ENCODE measurements around the gene ERICH6B. TPM values are rescaled to one million over a fixed set of nuclear protein-coding genes. Genes with fewer than 3 reads are reported as not detected.

Gene ERICH6B
- polyA plus RNA-seq, 4 donors, result 1.6 TPM; not detected in 3

- WGBS, 3 donors, result 52 to 55% (median 52%) methylated on average over 3 of the region's 3 CpGs
- H3K36me3 ChIP-seq (ENCODE audit: control insufficient read depth in 3 of 3, insufficient read depth in 2 of 3, low read depth in 1 of 3, low read length in 3 of 3), result no peaks in the 10 kb centered on the region
- FAIRE-seq (no peak), DNase-seq (no peak)
- peaks cover 0 to 5% (median under 1%) of the 10 kb centered on the region in 3 donors for H3K27me3 ChIP-seq (ENCODE audit: control insufficient read depth in 3 of 3, insufficient read depth in 3 of 3, low read length in 3 of 3)
- H3K4me1 ChIP-seq (ENCODE audit: control insufficient read depth in 3 of 3, insufficient read depth in 2 of 3, low read depth in 1 of 3, low read length in 2 of 3), result no peaks in the 10 kb centered on the region
- no peak overlapping the region for H3K27ac ChIP-seq (ENCODE audit: low read depth in 1 of 3, low read length in 2 of 3)
- H3K9me3 ChIP-seq (ENCODE audit: control insufficient read depth in 2 of 2, insufficient read depth in 1 of 2, low read depth in 1 of 2, low read length in 1 of 2), result no peaks in the 10 kb centered on the region
- H3K4me3 ChIP-seq (ENCODE audit: low read depth in 1 of 3, low read length in 3 of 3), result no peak overlapping the region
Measured at GRCh38 chr13:45607931-45608330, 7.6 kb downstream of the ERICH6B start.

- DNase-seq (no peak), FAIRE-seq (no peak)
- Histone ChIP-seq H3K9me3 (ENCODE audit: control insufficient read depth in 2 of 2, insufficient read depth in 1 of 2, low read depth in 1 of 2, low read length in 1 of 2) (no peaks in the 10 kb centered on the region), H3K36me3 (ENCODE audit: control insufficient read depth in 3 of 3, insufficient read depth in 2 of 3, low read depth in 1 of 3, low read length in 3 of 3) (no peaks in the 10 kb centered on the region), H3K4me1 (ENCODE audit: control insufficient read depth in 3 of 3, insufficient read depth in 2 of 3, low read depth in 1 of 3, low read length in 2 of 3) (no peaks in the 10 kb centered on the region), H3K27ac (ENCODE audit: low read depth in 1 of 3, low read length in 2 of 3) (no peak overlapping the region), H3K4me3 (ENCODE audit: low read depth in 1 of 3, low read length in 3 of 3) (no peak overlapping the region), H3K27me3 (ENCODE audit: control insufficient read depth in 3 of 3, insufficient read depth in 3 of 3, low read length in 3 of 3) (no peaks in the 10 kb centered on the region)
- 54 to 61% (median 54%) methylated on average over 4 of the region's 4 CpGs for whole genome bisulfite sequencing, 3 donors
Measured at GRCh38 chr13:45604892-45605291, 10.6 kb downstream of the ERICH6B start.

- Histone ChIP-seq H3K27ac (ENCODE audit: low read depth in 1 of 3, low read length in 2 of 3) (no peak overlapping the region), H3K9me3 (ENCODE audit: control insufficient read depth in 2 of 2, insufficient read depth in 1 of 2, low read depth in 1 of 2, low read length in 1 of 2) (no peaks in the 10 kb centered on the region), H3K4me1 (ENCODE audit: control insufficient read depth in 3 of 3, insufficient read depth in 2 of 3, low read depth in 1 of 3, low read length in 2 of 3) (no peaks in the 10 kb centered on the region), H3K36me3 (ENCODE audit: control insufficient read depth in 3 of 3, insufficient read depth in 2 of 3, low read depth in 1 of 3, low read length in 3 of 3) (no peaks in the 10 kb centered on the region), H3K4me3 (ENCODE audit: low read depth in 1 of 3, low read length in 3 of 3) (no peak overlapping the region), H3K27me3 (ENCODE audit: control insufficient read depth in 3 of 3, insufficient read depth in 3 of 3, low read length in 3 of 3) (peaks cover 0 to 3% (median 0%) of the 10 kb centered on the region in 3 donors)
- no peak for FAIRE-seq
- WGBS, 3 donors, result 82 to 89% (median 85%) methylated on average over 4 of the region's 4 CpGs
- DNase-seq, result no peak
Measured at GRCh38 chr13:45603338-45603737, 12.2 kb downstream of the ERICH6B start.

- WGBS, 3 donors, result 48 to 55% (median 53%) methylated on average over 4 of the region's 4 CpGs
- no peaks in the 10 kb centered on the region for H3K36me3 ChIP-seq (ENCODE audit: control insufficient read depth in 3 of 3, insufficient read depth in 2 of 3, low read depth in 1 of 3, low read length in 3 of 3)
- no peak for FAIRE-seq
Measured at GRCh38 chr13:45602183-45603170, 13.1 kb downstream of the ERICH6B start.

GRCh38 chr13:45601680-45602079 lies 13.9 kb downstream of the ERICH6B start:
- no peak overlapping the region for H3K27ac ChIP-seq (ENCODE audit: low read depth in 1 of 3, low read length in 2 of 3)
- H3K9me3 ChIP-seq (ENCODE audit: control insufficient read depth in 2 of 2, insufficient read depth in 1 of 2, low read depth in 1 of 2, low read length in 1 of 2), result no peaks in the 10 kb centered on the region
- H3K4me1 ChIP-seq (ENCODE audit: control insufficient read depth in 3 of 3, insufficient read depth in 2 of 3, low read depth in 1 of 3, low read length in 2 of 3), result no peaks in the 10 kb centered on the region
- peaks cover 0 to 4% (median 0%) of the 10 kb centered on the region in 3 donors for H3K27me3 ChIP-seq (ENCODE audit: control insufficient read depth in 3 of 3, insufficient read depth in 3 of 3, low read length in 3 of 3)
- FAIRE-seq (no peak), DNase-seq (no peak)
- H3K36me3 ChIP-seq (ENCODE audit: control insufficient read depth in 3 of 3, insufficient read depth in 2 of 3, low read depth in 1 of 3, low read length in 3 of 3), result no peaks in the 10 kb centered on the region
- H3K4me3 ChIP-seq (ENCODE audit: low read depth in 1 of 3, low read length in 3 of 3), result no peak overlapping the region
- WGBS, 3 donors, result 86 to 97% (median 89%) methylated on average over 2 of the region's 2 CpGs

More at GRCh38 chr13:45602183-45603170, 13.1 kb downstream of the ERICH6B start:
- no peaks in the 10 kb centered on the region for H3K9me3 ChIP-seq (ENCODE audit: control insufficient read depth in 2 of 2, insufficient read depth in 1 of 2, low read depth in 1 of 2, low read length in 1 of 2)
- DNase-seq, result no peak
- H3K27ac ChIP-seq (ENCODE audit: low read depth in 1 of 3, low read length in 2 of 3), result no peak overlapping the region
- no peaks in the 10 kb centered on the region for H3K4me1 ChIP-seq (ENCODE audit: control insufficient read depth in 3 of 3, insufficient read depth in 2 of 3, low read depth in 1 of 3, low read length in 2 of 3)
- H3K4me3 ChIP-seq (ENCODE audit: low read depth in 1 of 3, low read length in 3 of 3), result no peak overlapping the region
- H3K27me3 ChIP-seq (ENCODE audit: control insufficient read depth in 3 of 3, insufficient read depth in 3 of 3, low read length in 3 of 3), result peaks cover 0 to 4% (median 0%) of the 10 kb centered on the region in 3 donors

GRCh38 chr13:45598597-45598996 lies 16.9 kb downstream of the ERICH6B start:
- Histone ChIP-seq H3K4me1 (ENCODE audit: control insufficient read depth in 3 of 3, insufficient read depth in 2 of 3, low read depth in 1 of 3, low read length in 2 of 3) (no peaks in the 10 kb centered on the region), H3K27me3 (ENCODE audit: control insufficient read depth in 3 of 3, insufficient read depth in 3 of 3, low read length in 3 of 3) (peaks cover 0 to 4% (median 0%) of the 10 kb centered on the region in 3 donors), H3K27ac (ENCODE audit: low read depth in 1 of 3, low read length in 2 of 3) (no peak overlapping the region), H3K9me3 (ENCODE audit: control insufficient read depth in 2 of 2, insufficient read depth in 1 of 2, low read depth in 1 of 2, low read length in 1 of 2) (no peaks in the 10 kb centered on the region), H3K4me3 (ENCODE audit: low read depth in 1 of 3, low read length in 3 of 3) (no peak overlapping the region), H3K36me3 (ENCODE audit: control insufficient read depth in 3 of 3, insufficient read depth in 2 of 3, low read depth in 1 of 3, low read length in 3 of 3) (no peaks in the 10 kb centered on the region)
- no peak for DNase-seq
- 85 to 91% (median 88%) methylated on average over 4 of the region's 4 CpGs for WGBS, 3 donors
- no peak for FAIRE-seq

- Histone ChIP-seq H3K4me3 (ENCODE audit: low read depth in 1 of 3, low read length in 3 of 3) (no peak overlapping the region), H3K36me3 (ENCODE audit: control insufficient read depth in 3 of 3, insufficient read depth in 2 of 3, low read depth in 1 of 3, low read length in 3 of 3) (no peaks in the 10 kb centered on the region), H3K9me3 (ENCODE audit: control insufficient read depth in 2 of 2, insufficient read depth in 1 of 2, low read depth in 1 of 2, low read length in 1 of 2) (no peaks in the 10 kb centered on the region), H3K27ac (ENCODE audit: low read depth in 1 of 3, low read length in 2 of 3) (no peak overlapping the region), H3K27me3 (ENCODE audit: control insufficient read depth in 3 of 3, insufficient read depth in 3 of 3, low read length in 3 of 3) (peaks cover 0 to 4% (median 0%) of the 10 kb centered on the region in 3 donors), H3K4me1 (ENCODE audit: control insufficient read depth in 3 of 3, insufficient read depth in 2 of 3, low read depth in 1 of 3, low read length in 2 of 3) (no peaks in the 10 kb centered on the region)
- 79 to 86% (median 86%) methylated on average over 2 of the region's 2 CpGs for WGBS, 3 donors
- FAIRE-seq (no peak), DNase-seq (no peak)
Measured at GRCh38 chr13:45596800-45597475, 18.6 kb downstream of the ERICH6B start.

- WGBS, 3 donors, result 50 to 61% (median 50%) methylated on average over 2 of the region's 2 CpGs
- no peak for DNase-seq
- Histone ChIP-seq H3K4me3 (ENCODE audit: low read depth in 1 of 3, low read length in 3 of 3) (no peak overlapping the region), H3K4me1 (ENCODE audit: control insufficient read depth in 3 of 3, insufficient read depth in 2 of 3, low read depth in 1 of 3, low read length in 2 of 3) (no peaks in the 10 kb centered on the region), H3K36me3 (ENCODE audit: control insufficient read depth in 3 of 3, insufficient read depth in 2 of 3, low read depth in 1 of 3, low read length in 3 of 3) (no peaks in the 10 kb centered on the region), H3K27me3 (ENCODE audit: control insufficient read depth in 3 of 3, insufficient read depth in 3 of 3, low read length in 3 of 3) (peaks cover 0 to 4% (median 0%) of the 10 kb centered on the region in 3 donors), H3K9me3 (ENCODE audit: control insufficient read depth in 2 of 2, insufficient read depth in 1 of 2, low read depth in 1 of 2, low read length in 1 of 2) (no peaks in the 10 kb centered on the region), H3K27ac (ENCODE audit: low read depth in 1 of 3, low read length in 2 of 3) (no peak overlapping the region)
- FAIRE-seq, result no peak
Measured at GRCh38 chr13:45595965-45596364, 19.6 kb downstream of the ERICH6B start.

Data from small intestine (tissue), 7 donors.